ELR (cell line): ENCODE data around the gene LETM1.

ENCODE experiments used
- DNase-seq: peaks from one replicate; pipeline ENCODE4 v3.0.0-alpha.2; 2015; ENCODE audit warnings: low read depth

Gene LETM1

GRCh38 chr4:1763070-1763549 lies 92.8 kb downstream of the LETM1 start:
- DNase-seq = no peak

- no peak for DNase-seq
Observed at GRCh38 chr4:1762264-1763010, 93.5 kb downstream of the LETM1 start.
